Measurements from ENCODE around the gene CDC42EP3.

CDC42EP3 gene

DNA sequence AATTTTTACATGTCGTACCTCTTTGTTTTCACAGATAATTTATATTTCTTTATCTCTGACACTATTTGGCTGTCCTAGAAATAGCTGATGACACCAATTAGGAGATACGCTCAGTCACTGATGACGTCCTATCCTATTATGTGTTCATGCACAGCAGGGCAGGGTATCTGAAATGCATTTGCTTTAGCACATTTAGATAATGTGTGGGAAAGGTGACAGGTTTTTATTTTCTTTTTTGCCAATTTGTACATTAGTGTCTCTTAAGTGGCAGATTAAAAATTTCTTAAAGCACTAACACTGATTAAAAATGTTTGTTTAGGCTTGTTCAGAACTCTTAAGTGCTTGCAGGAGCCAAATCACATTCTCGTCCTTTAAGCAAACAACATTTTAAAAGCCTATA, 39.7 kb downstream of the CDC42EP3 start:
- no peak overlapping the region for H3K27ac Mint-ChIP-seq
- H3K4me1 Mint-ChIP-seq, result peaks cover 38% of the 10 kb centered on the region
- H3K36me3 Mint-ChIP-seq, result peaks cover 8% of the 10 kb centered on the region
- no peak overlapping the region for H3K4me3 Mint-ChIP-seq
- no peaks in the 10 kb centered on the region for H3K27me3 Mint-ChIP-seq
- no peak for ATAC-seq (ENCODE audit: low read depth)
- H3K9me3 Mint-ChIP-seq, result no peaks in the 10 kb centered on the region
- DNase-seq (ENCODE audit: low spot score in 2 of 2), result no peak

- H3K36me3 Mint-ChIP-seq, result peaks cover 8% of the 10 kb centered on the region
- H3K27ac Mint-ChIP-seq, result peak overlapping the region; percentile 10
- no peaks in the 10 kb centered on the region for H3K27me3 Mint-ChIP-seq
- H3K4me3 Mint-ChIP-seq, result no peak overlapping the region
- peaks cover 38% of the 10 kb centered on the region for H3K4me1 Mint-ChIP-seq
- no peaks in the 10 kb centered on the region for H3K9me3 Mint-ChIP-seq
- ATAC-seq (ENCODE audit: low read depth) (no peak), DNase-seq (ENCODE audit: low spot score in 2 of 2) (no peak)
Measured at GRCh38 chr2:37631292-37631691, 40.1 kb downstream of the CDC42EP3 start.

GRCh38 chr2:37630776-37631175, 40.7 kb downstream of the CDC42EP3 start:
- H3K27me3 Mint-ChIP-seq, result no peaks in the 10 kb centered on the region
- H3K4me3 Mint-ChIP-seq, result no peak overlapping the region
- DNase-seq (ENCODE audit: low spot score in 2 of 2) (no peak), ATAC-seq (ENCODE audit: low read depth) (no peak)
- H3K4me1 Mint-ChIP-seq, result peaks cover 38% of the 10 kb centered on the region
- no peaks in the 10 kb centered on the region for H3K9me3 Mint-ChIP-seq
- H3K36me3 Mint-ChIP-seq, result peaks cover 8% of the 10 kb centered on the region
- peak overlapping the region; percentile 10 for H3K27ac Mint-ChIP-seq

DNA sequence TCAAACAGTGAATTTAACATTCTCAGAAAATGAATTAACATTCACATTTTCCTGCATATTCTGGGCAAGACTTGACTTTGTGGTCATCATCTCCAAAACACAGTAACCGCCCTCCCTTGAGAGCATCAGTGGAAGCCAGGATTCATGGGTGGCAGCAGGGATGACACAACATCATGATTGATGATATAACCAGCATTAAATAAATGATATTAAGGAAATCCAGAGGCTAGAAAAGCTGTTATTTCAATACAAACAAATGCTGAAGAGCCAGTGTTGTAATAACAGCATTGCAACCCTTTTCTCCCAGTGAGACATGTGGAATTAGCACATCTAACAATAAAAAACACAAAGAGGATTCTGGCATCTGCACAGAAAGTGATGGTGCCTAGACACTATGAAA, 41.1 kb downstream of the CDC42EP3 start:
- peaks cover 8% of the 10 kb centered on the region for H3K36me3 Mint-ChIP-seq
- no peak for DNase-seq (ENCODE audit: low spot score in 2 of 2)

DNA sequence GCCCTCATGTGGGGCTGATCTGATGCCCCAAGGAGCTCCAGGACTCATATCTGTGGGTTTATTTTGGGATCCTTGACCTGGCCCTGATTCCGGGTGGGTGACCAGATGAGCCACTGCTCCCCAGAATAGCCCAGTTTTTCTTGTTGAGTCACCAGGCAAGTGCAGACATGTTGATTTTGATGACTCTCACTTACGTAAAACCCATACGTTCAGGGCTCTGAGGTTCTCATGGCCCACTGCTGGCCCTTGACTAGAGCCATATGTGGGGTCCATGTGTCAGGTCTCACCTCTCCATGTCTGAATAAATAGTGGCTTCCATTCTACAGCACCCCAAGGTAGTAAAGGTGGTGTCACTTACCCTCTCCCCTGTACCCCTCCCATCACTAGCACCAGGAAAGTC, 41.9 kb downstream of the CDC42EP3 start:
- DNase-seq (ENCODE audit: low spot score in 2 of 2) (no peak), ATAC-seq (ENCODE audit: low read depth) (no peak)
- Mint-ChIP-seq H3K4me1 (peaks cover 39% of the 10 kb centered on the region), H3K4me3 (no peak overlapping the region), H3K27me3 (no peaks in the 10 kb centered on the region), H3K36me3 (peaks cover 8% of the 10 kb centered on the region), H3K27ac (no peak overlapping the region), H3K9me3 (no peaks in the 10 kb centered on the region)

More for the DNA sequence above, 41.1 kb downstream of the CDC42EP3 start:
- Mint-ChIP-seq H3K27me3 (no peaks in the 10 kb centered on the region), H3K27ac (peak overlapping the region; percentile 10), H3K4me1 (peaks cover 39% of the 10 kb centered on the region), H3K4me3 (no peak overlapping the region), H3K9me3 (no peaks in the 10 kb centered on the region)
- no peak for ATAC-seq (ENCODE audit: low read depth)

- Mint-ChIP-seq H3K27ac (no peak overlapping the region), H3K4me1 (peaks cover 51% of the 10 kb centered on the region), H3K9me3 (no peaks in the 10 kb centered on the region), H3K36me3 (peaks cover 6% of the 10 kb centered on the region), H3K27me3 (no peaks in the 10 kb centered on the region), H3K4me3 (no peak overlapping the region)
- no peak for ATAC-seq (ENCODE audit: low read depth)
- no peak for DNase-seq (ENCODE audit: low spot score in 2 of 2)
Measured at GRCh38 chr2:37627710-37628109, 43.7 kb downstream of the CDC42EP3 start.

DNA sequence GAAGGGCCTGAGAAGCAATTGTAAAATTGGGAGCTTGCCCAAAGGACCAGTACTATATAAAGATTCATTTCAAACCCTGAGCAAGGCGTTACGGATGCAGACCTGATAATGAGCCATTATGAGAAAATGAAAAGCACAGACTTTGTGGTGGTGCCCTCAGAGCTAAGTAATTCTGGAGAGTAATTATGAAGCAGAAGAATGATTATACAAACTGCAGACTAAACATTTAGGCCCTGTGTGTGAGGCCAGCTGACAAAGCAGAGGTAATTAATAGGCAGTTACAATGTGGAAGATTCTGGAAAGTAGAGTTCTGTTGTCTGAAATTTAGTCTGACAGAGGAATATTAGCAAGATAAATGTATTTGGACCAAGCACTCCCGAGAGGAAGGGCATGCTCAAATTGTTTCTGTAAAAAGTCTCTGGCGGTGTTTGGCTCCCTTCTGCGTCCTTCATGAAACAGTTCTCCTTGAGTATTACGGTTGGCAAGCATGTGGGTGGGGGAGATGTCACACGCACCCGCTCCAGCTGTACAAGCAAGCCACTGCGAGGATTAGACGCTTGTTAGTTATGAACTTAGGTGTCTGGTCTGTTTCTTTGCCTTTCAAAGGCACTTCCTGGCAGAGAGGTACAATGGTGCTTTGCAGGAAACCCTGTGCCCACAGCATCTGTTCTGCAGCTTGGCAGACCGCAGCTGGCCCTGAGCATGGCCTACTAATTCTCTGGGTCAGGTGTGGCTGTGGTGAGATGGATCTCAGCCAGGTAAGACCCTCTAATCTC, 45.5 kb downstream of the CDC42EP3 start:
- Mint-ChIP-seq H3K9me3 (no peaks in the 10 kb centered on the region), H3K4me3 (peak overlapping the region; percentile 52), H3K27me3 (no peaks in the 10 kb centered on the region), H3K27ac (peak overlapping the region; percentile 86), H3K4me1 (peaks cover 59% of the 10 kb centered on the region), H3K36me3 (peaks cover 4% of the 10 kb centered on the region)
- ATAC-seq (ENCODE audit: low read depth) (peak; percentile 72), DNase-seq (ENCODE audit: low spot score in 2 of 2) (peak in 1 of 2 donors; percentile 29)

DNA sequence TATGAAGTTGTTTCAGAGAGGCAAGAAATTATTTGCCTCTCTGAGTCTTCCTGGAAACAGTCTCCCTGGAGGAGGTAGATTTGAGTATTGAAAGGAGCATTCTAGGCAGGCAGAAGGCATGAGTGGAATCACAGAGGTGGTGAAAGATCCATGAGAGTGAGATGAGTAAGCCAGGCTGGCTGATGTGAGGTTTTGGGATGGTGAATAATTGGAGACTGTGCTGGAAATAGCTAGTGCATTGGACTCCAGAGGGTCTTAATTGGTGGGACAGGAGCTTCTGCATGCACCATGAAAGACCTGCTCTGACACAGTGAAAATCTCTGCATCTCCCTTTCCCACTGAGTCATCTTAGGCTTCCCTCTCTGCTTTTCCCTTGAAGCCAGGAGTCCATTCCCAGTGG, 46.3 kb downstream of the CDC42EP3 start:
- Mint-ChIP-seq H3K36me3 (peaks cover 4% of the 10 kb centered on the region), H3K4me3 (peak overlapping the region; percentile 49), H3K9me3 (no peaks in the 10 kb centered on the region), H3K27ac (peak overlapping the region; percentile 86), H3K27me3 (no peaks in the 10 kb centered on the region), H3K4me1 (peaks cover 60% of the 10 kb centered on the region)
- DNase-seq (ENCODE audit: low spot score in 2 of 2) (no peak), ATAC-seq (ENCODE audit: low read depth) (no peak)

- Mint-ChIP-seq H3K36me3 (peaks cover 2% of the 10 kb centered on the region), H3K4me1 (peaks cover 61% of the 10 kb centered on the region), H3K27ac (peak overlapping the region; percentile 86), H3K4me3 (peak overlapping the region; percentile 49), H3K27me3 (no peaks in the 10 kb centered on the region), H3K9me3 (no peaks in the 10 kb centered on the region)
- peak; percentile 67 for ATAC-seq (ENCODE audit: low read depth)
- DNase-seq (ENCODE audit: low spot score in 2 of 2), result no peak
Measured at GRCh38 chr2:37623971-37624900, 47.2 kb downstream of the CDC42EP3 start.

GRCh38 chr2:37623406-37623805, 48.0 kb downstream of the CDC42EP3 start:
- Mint-ChIP-seq H3K27me3 (no peaks in the 10 kb centered on the region), H3K4me3 (no peak overlapping the region), H3K27ac (peak overlapping the region; percentile 86), H3K4me1 (peaks cover 63% of the 10 kb centered on the region), H3K9me3 (no peaks in the 10 kb centered on the region), H3K36me3 (peaks cover 2% of the 10 kb centered on the region)
- ATAC-seq (ENCODE audit: low read depth) (no peak), DNase-seq (ENCODE audit: low spot score in 2 of 2) (no peak)

DNA sequence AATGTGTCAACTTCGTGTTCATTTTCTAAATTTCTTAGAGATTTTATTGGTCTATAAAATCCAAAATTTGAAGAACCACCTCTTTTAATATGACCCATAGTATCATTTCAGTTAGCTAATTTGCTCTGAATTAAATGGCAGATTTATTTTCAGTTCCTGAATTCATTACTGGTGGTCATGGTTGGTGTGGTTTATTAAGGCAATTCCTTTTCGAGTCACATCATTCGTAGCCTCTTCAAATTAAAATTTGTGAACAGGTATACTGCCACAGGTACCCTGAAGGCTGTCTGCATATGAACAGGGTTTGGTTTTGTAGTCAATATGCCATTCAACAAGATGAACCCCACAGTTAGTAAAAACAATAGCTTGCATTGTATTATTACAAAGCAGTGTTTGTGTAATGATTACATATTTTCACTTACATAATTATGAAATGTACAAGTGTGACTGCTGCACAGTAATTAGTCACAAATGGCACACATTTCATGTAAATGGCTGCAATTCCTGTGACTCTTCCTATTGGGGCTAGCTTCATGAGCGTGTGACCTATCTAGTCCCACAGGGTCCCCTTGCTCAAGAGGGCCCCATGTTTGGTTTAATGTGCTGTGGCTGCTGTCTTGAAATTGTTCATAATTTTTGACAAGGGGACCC, 48.9 kb downstream of the CDC42EP3 start:
- Mint-ChIP-seq H3K9me3 (no peaks in the 10 kb centered on the region), H3K4me1 (peaks cover 68% of the 10 kb centered on the region), H3K36me3 (peaks cover 4% of the 10 kb centered on the region), H3K4me3 (no peak overlapping the region), H3K27ac (peak overlapping the region; percentile 86), H3K27me3 (no peaks in the 10 kb centered on the region)
- peak; percentile 50 for ATAC-seq (ENCODE audit: low read depth)
- no peak for DNase-seq (ENCODE audit: low spot score in 2 of 2)

- Mint-ChIP-seq H3K36me3 (peaks cover 4% of the 10 kb centered on the region), H3K27ac (peak overlapping the region; percentile 45), H3K27me3 (no peaks in the 10 kb centered on the region), H3K4me1 (peaks cover 73% of the 10 kb centered on the region), H3K9me3 (no peaks in the 10 kb centered on the region), H3K4me3 (no peak overlapping the region)
- no peak for DNase-seq (ENCODE audit: low spot score in 2 of 2)
- ATAC-seq (ENCODE audit: low read depth), result no peak
Measured at GRCh38 chr2:37621199-37621598, 50.2 kb downstream of the CDC42EP3 start.

DNA sequence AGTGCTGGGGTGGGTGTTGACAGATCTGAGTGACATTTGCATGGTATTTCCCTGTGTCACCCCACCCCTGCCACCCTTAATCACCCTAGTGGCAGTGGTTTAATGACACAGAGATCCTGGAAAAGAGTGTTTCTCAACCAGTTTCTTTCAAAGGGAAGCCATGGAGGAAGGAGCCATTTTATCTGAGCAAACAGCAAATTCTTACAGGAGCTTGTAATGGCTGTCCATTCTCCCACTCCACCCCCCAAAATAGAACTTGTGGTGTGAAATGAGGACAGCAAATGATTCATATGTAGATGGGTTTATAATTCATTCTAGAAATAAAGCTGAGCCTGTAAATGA, 51.5 kb downstream of the CDC42EP3 start:
- ATAC-seq (ENCODE audit: low read depth) (no peak), DNase-seq (ENCODE audit: low spot score in 2 of 2) (no peak)
- peak overlapping the region; percentile 51 for H3K4me3 Mint-ChIP-seq
- H3K4me1 Mint-ChIP-seq, result peaks cover 72% of the 10 kb centered on the region
- no peaks in the 10 kb centered on the region for H3K27me3 Mint-ChIP-seq
- peak overlapping the region; percentile 80 for H3K27ac Mint-ChIP-seq
- no peaks in the 10 kb centered on the region for H3K9me3 Mint-ChIP-seq
- H3K36me3 Mint-ChIP-seq, result peaks cover 4% of the 10 kb centered on the region

Data from memory B cell (primary cell).